Small intestine (tissue), 7 donors: ENCODE results near the gene DTD1. TPM values are rescaled to one million over a fixed set of nuclear protein-coding genes. Genes with fewer than 3 reads are reported as not detected.

ENCODE experiments used
- DNase-seq, 2 donors: peaks; one replicate each; pipeline versions ENCODE4 v3.0.0 to v3.0.0-alpha.2; 2013
- FAIRE-seq: peaks from 2 replicates; lab custom pipeline; 2012; peaks lifted over from hg19 to GRCh38; lab: Jason Lieb, UNC
- H3K27ac ChIP-seq, 3 donors: one replicate each; pipeline ENCODE4 v1.5.1; 2013; ENCODE audit warnings: low read length in 2 of 3, mild to moderate bottlenecking in 2 of 3, control low read depth in 1 of 3, inconsistent platforms in 1 of 3, low read depth in 1 of 3, moderate library complexity in 1 of 3
- H3K27me3 ChIP-seq, 3 donors: one replicate each; pipeline ENCODE4 v1.6.1; 2013; ENCODE audit warnings: low read length in 3 of 3, inconsistent platforms in 1 of 3; ENCODE audit not compliant: control insufficient read depth in 3 of 3, insufficient read depth in 3 of 3
- H3K36me3 ChIP-seq, 3 donors: one replicate each; pipeline ENCODE4 v1.6.1; 2013; ENCODE audit warnings: low read length in 3 of 3, inconsistent platforms in 1 of 3, low read depth in 1 of 3, mild to moderate bottlenecking in 1 of 3, moderate library complexity in 1 of 3; ENCODE audit not compliant: control insufficient read depth in 3 of 3, insufficient read depth in 2 of 3
- H3K4me1 ChIP-seq, 3 donors: one replicate each; pipeline ENCODE4 v1.6.1; 2013; ENCODE audit warnings: low read length in 2 of 3, inconsistent platforms in 1 of 3, low read depth in 1 of 3, mild to moderate bottlenecking in 1 of 3, moderate library complexity in 1 of 3; ENCODE audit not compliant: control insufficient read depth in 3 of 3, insufficient read depth in 2 of 3
- H3K4me3 ChIP-seq, 3 donors: one replicate each; pipeline ENCODE4 v1.5.1; 2013; ENCODE audit warnings: low read length in 3 of 3, control low read depth in 1 of 3, inconsistent platforms in 1 of 3, low read depth in 1 of 3, mild to moderate bottlenecking in 1 of 3, moderate library complexity in 1 of 3
- H3K9me3 ChIP-seq, 2 donors: one replicate each; pipeline ENCODE4 v1.6.1; 2013; ENCODE audit warnings: low read depth in 1 of 2, low read length in 1 of 2; ENCODE audit not compliant: control insufficient read depth in 2 of 2, insufficient read depth in 1 of 2
- WGBS, 3 donors: extraction: QIAGEN DNeasy Blood & Tissue Kit; methylation state at CpG; one replicate each; pipeline ENCODE4 v1.1.7; 2013; 5-methylcytosine and 5-hydroxymethylcytosine counted together
- polyA plus RNA-seq, 4 donors: library from polyadenylated mRNA; stranded (reverse) in 3 of 4; unstranded in 1 of 4; fragments of 200-250 nt in 3 of 4; fragments of 120-200 nt in 1 of 4; gene quantifications; one replicate each; pipeline versions ENCODE4 v1.2.1 to v1.2.3, GENCODE V29; 2013
- donor health status: healthy with polysubstance abuse.
- donor health status: control.
- donor health status: control.
- donor health status: Bipolar disorder and iron deficiency.
- donor health status: healthy.

DTD1 gene
- polyA plus RNA-seq, 4 donors: 9.6 to 25.8 (median 16.1) TPM

DNA sequence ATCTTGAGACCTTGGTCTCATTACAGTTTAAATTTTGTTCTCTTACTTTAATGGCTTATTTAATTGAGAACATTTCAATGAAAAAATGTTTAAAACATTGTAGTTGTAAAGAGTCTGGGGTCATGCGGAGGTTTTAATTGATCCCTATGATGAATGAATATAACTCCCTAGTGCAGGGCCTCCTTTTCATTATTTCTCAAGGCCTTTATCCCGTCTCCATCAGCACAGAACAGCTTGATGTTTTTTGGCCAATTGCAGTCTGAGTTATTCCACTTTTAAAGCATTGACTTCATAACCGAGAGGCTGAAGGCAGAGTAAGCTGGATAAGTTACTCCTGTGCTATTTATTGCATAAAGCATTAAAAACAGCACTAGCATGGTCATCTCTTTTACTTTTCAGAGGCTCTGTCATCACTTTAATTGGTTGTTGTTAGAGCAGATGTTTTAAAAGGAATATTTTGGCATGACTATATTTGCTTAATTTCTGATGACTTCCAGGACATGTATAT lies 83.4 kb downstream of the DTD1 start:
- H3K36me3 ChIP-seq: no peaks in the 10 kb centered on the region
- H3K27ac ChIP-seq: no peak overlapping the region
- H3K27me3 ChIP-seq: no peaks in the 10 kb centered on the region
- FAIRE-seq (no peak), DNase-seq (no peak)
- 87 to 91% (median 90%) methylated on average over 3 of the region's 3 CpGs for WGBS, 3 donors
- H3K4me1 ChIP-seq: no peaks in the 10 kb centered on the region
- H3K4me3 ChIP-seq: no peak overlapping the region
- no peaks in the 10 kb centered on the region for H3K9me3 ChIP-seq

DNA sequence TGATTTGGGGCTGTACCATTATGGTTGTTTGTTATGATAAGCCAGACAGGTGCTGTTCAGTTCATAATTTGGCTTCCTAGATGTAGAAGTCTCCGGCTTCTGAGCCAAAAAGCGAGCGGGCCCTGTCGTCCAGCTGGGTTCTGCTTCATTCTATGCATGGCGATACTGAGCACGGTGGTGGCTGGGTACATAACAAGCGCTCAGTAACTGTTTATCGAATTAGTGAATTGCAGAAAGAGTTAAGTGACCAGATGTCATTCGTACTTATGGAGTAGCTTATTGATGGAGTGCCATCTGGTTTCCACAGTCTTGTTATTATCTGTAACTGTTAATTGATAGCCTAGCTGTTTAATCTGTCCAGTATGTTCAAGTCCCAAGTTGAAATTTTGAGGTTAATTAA lies 85.0 kb downstream of the DTD1 start:
- no peaks in the 10 kb centered on the region for H3K27me3 ChIP-seq
- peak in 1 of 2 donors; percentile 17 for DNase-seq
- H3K4me1 ChIP-seq: no peaks in the 10 kb centered on the region
- 81 to 89% (median 88%) methylated on average over 9 of the region's 9 CpGs for WGBS, 3 donors
- no peaks in the 10 kb centered on the region for H3K9me3 ChIP-seq
- H3K27ac ChIP-seq: no peak overlapping the region
- FAIRE-seq: no peak
- H3K4me3 ChIP-seq: no peak overlapping the region
- no peaks in the 10 kb centered on the region for H3K36me3 ChIP-seq

DNA sequence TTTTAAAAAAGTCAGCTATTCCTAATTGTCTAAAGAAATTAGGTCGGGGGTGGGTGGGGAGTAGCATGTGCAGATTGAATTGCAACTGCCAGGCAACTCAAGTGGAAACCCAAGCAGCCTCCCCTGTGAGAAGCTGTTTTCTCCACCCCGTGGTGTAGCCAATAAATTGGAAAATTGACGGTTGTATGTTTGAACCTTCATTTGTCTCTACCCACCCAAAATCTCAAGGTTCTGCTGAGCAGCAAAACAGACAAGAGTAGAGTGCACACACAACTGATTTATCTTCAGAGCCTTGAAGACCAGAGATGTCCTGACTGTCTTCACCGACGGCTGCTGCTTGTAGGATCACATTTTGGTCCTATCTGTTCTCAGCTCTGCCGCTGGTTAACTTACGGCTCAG lies 88.5 kb downstream of the DTD1 start:
- FAIRE-seq (no peak), DNase-seq (no peak)
- Histone ChIP-seq H3K27me3 (no peaks in the 10 kb centered on the region), H3K36me3 (no peaks in the 10 kb centered on the region), H3K27ac (no peak overlapping the region), H3K4me3 (no peak overlapping the region), H3K9me3 (no peaks in the 10 kb centered on the region), H3K4me1 (peaks cover 0 to 2% (median 0%) of the 10 kb centered on the region in 3 donors)
- WGBS, 3 donors: 88 to 92% (median 91%) methylated on average over 7 of the region's 7 CpGs

DNA sequence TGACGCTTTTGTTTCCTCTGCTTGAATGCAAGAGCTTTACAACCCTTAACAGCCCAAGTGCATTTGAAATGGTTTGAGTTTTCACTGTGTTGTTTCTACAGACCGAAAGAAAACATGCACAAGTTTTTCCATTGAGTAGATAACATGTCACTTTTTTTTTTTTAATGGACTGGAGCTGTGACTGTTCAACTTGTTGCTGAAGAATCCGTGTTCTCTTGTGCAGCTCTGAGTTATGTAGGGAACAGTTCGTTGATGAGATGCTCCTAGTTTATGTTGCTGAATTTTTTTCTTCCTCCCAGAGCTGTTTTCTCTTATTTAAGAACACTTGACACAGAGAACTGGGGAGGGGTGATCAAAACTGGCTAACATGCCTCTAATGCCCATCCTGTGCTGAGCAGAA lies 89.3 kb downstream of the DTD1 start:
- WGBS, 3 donors: 71 to 85% (median 72%) methylated on average over 4 of the region's 4 CpGs
- peaks cover 0 to 2% (median 0%) of the 10 kb centered on the region in 3 donors for H3K4me1 ChIP-seq
- H3K4me3 ChIP-seq: no peak overlapping the region
- H3K27me3 ChIP-seq: no peaks in the 10 kb centered on the region
- no peak overlapping the region for H3K27ac ChIP-seq
- H3K9me3 ChIP-seq: no peaks in the 10 kb centered on the region
- no peaks in the 10 kb centered on the region for H3K36me3 ChIP-seq
- FAIRE-seq: no peak
- no peak for DNase-seq

DNA sequence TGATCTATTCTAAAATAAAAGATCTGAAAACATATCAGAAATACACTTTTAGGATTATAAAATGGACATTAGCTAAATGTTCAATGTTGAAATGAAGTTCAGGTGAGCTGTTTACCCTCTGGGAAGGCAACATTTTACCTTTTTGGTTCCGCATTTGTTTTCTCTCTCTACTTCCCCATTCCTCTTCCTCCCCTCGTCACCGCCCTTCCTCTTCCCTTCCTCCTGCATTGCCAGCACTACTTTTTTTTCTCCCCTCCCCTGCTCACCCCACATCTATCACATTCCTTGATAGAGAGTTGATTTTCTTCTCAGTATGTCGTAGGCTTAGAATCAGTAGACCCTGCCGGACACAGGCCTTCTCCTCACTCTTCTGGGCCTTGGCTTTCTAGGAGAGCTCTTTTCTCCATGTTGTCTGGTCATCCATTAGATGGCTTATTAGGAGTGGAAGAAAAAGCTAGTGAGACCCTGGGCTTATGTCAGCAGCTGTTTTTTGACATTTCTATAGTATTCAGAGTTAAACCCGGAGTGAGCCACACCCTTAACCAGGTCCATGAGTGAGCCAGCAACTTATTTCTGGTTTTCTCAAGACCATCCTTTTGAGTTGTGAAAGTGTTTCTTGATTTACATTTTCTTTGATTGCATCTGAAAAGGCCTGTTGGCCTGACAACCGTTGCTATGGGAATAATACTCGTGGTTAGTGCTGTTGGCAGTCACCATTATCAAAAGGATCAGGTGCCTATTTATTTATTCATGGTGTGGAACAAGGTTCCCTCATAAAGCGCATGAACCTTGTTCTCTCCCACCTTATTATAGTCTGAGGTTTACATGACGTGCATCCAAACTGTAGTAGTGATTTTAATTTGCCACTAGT lies 90.9 kb downstream of the DTD1 start:
- Histone ChIP-seq H3K9me3 (no peaks in the 10 kb centered on the region), H3K27me3 (no peaks in the 10 kb centered on the region), H3K4me3 (no peak overlapping the region), H3K36me3 (no peaks in the 10 kb centered on the region), H3K27ac (no peak overlapping the region), H3K4me1 (peaks cover 0 to 2% (median 0%) of the 10 kb centered on the region in 3 donors)
- WGBS, 3 donors: 38 to 65% (median 58%) methylated on average over 10 of the region's 10 CpGs
- FAIRE-seq (no peak), DNase-seq (peak; percentile 69 to 79)

DNA sequence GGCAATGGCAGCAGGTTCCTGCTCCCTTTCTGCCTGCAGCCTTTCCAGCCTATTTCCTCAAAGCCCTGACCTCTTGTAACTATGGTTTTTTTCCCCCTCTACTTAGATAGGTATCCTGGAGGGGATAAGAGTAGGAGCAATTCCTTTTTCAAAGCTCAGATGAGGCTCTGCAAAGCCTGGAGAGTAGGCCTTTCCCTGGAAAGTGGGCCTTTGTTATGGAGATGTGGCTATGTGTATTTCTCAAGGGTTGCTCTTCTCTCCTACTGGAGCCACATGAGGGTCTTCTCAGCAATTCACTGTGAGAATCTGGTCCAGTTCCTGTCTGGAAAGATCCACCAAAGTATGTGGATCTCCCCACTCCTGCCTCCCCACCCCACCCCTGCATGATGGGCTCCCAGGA lies 96.0 kb downstream of the DTD1 start:
- FAIRE-seq: no peak
- Histone ChIP-seq H3K27me3 (no peaks in the 10 kb centered on the region), H3K36me3 (no peaks in the 10 kb centered on the region), H3K4me3 (no peak overlapping the region), H3K4me1 (no peaks in the 10 kb centered on the region), H3K27ac (no peak overlapping the region), H3K9me3 (no peaks in the 10 kb centered on the region)
- DNase-seq: no peak

DNA sequence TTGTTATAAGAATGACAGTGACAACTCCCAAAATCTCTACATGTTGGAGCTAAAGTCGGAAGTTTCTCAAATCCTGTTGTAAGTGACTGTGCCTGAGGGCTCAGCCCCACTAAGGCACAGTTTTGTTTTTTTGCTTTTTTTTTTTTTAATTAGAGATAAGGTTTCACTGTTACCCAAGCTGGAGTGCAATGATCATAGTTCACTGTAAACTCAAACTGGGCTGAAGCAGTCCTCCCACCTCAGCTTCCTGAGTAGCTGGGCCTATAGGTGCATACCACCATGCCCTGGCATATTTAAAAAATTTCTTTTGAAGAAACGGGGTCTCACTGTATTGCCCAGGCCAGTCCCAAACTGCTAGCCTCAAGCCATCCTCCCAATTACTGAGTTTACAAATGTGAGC lies 96.9 kb downstream of the DTD1 start:
- FAIRE-seq (no peak), DNase-seq (no peak)
- no peak overlapping the region for H3K4me3 ChIP-seq
- no peak overlapping the region for H3K27ac ChIP-seq
- H3K36me3 ChIP-seq: no peaks in the 10 kb centered on the region
- H3K4me1 ChIP-seq: no peaks in the 10 kb centered on the region
- 70 to 92% (median 86%) methylated on average over 2 of the region's 2 CpGs for WGBS, 3 donors
- H3K27me3 ChIP-seq: no peaks in the 10 kb centered on the region
- no peaks in the 10 kb centered on the region for H3K9me3 ChIP-seq

DNA sequence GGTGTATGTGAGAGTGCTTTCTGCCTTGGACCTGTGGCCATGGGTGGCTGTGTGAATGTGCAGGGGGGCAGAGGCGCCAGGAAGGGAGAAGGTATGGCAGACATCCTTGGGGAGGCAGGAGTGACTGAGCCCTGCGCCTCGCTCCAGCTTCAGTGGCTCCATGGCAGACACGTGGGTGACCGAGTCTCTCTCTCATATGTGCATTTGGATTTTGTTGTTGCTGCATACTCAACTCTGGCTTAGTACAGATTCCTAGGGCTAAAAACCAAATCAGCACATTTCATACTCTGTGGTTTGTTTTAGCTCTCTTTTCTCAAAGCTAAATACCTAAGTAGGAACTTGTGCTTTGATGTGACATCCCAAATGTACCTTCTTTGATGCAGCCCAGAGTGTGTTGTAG lies 97.6 kb downstream of the DTD1 start:
- no peaks in the 10 kb centered on the region for H3K36me3 ChIP-seq
- H3K27ac ChIP-seq: no peak overlapping the region
- no peak overlapping the region for H3K4me3 ChIP-seq
- no peaks in the 10 kb centered on the region for H3K4me1 ChIP-seq
- no peaks in the 10 kb centered on the region for H3K9me3 ChIP-seq
- no peaks in the 10 kb centered on the region for H3K27me3 ChIP-seq
- no peak for DNase-seq
- 93% methylated on average over 5 of the region's 5 CpGs for WGBS, 3 donors
- no peak for FAIRE-seq
